Stimulated activated CD8-positive, alpha-beta memory T cell treated with anti-CD3 and anti-CD28 coated beads, Interleukin-15, amount 100 ng/mL, for 24 hours (primary cell): ENCODE results near the gene MIA3.
"Not testable (repeated sequence)": the region's sequence is repeated elsewhere in the genome, so short reads cannot be mapped to it uniquely, and the experiment has no call there.

ENCODE experiments used
- DNase-seq: peaks from one replicate; pipeline ENCODE4 v3.0.0-alpha.2; 2020; ENCODE audit warnings: low read depth

MIA3 gene, protein sequence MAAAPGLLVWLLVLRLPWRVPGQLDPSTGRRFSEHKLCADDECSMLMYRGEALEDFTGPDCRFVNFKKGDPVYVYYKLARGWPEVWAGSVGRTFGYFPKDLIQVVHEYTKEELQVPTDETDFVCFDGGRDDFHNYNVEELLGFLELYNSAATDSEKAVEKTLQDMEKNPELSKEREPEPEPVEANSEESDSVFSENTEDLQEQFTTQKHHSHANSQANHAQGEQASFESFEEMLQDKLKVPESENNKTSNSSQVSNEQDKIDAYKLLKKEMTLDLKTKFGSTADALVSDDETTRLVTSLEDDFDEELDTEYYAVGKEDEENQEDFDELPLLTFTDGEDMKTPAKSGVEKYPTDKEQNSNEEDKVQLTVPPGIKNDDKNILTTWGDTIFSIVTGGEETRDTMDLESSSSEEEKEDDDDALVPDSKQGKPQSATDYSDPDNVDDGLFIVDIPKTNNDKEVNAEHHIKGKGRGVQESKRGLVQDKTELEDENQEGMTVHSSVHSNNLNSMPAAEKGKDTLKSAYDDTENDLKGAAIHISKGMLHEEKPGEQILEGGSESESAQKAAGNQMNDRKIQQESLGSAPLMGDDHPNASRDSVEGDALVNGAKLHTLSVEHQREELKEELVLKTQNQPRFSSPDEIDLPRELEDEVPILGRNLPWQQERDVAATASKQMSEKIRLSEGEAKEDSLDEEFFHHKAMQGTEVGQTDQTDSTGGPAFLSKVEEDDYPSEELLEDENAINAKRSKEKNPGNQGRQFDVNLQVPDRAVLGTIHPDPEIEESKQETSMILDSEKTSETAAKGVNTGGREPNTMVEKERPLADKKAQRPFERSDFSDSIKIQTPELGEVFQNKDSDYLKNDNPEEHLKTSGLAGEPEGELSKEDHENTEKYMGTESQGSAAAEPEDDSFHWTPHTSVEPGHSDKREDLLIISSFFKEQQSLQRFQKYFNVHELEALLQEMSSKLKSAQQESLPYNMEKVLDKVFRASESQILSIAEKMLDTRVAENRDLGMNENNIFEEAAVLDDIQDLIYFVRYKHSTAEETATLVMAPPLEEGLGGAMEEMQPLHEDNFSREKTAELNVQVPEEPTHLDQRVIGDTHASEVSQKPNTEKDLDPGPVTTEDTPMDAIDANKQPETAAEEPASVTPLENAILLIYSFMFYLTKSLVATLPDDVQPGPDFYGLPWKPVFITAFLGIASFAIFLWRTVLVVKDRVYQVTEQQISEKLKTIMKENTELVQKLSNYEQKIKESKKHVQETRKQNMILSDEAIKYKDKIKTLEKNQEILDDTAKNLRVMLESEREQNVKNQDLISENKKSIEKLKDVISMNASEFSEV (N-terminal part only)

DNA sequence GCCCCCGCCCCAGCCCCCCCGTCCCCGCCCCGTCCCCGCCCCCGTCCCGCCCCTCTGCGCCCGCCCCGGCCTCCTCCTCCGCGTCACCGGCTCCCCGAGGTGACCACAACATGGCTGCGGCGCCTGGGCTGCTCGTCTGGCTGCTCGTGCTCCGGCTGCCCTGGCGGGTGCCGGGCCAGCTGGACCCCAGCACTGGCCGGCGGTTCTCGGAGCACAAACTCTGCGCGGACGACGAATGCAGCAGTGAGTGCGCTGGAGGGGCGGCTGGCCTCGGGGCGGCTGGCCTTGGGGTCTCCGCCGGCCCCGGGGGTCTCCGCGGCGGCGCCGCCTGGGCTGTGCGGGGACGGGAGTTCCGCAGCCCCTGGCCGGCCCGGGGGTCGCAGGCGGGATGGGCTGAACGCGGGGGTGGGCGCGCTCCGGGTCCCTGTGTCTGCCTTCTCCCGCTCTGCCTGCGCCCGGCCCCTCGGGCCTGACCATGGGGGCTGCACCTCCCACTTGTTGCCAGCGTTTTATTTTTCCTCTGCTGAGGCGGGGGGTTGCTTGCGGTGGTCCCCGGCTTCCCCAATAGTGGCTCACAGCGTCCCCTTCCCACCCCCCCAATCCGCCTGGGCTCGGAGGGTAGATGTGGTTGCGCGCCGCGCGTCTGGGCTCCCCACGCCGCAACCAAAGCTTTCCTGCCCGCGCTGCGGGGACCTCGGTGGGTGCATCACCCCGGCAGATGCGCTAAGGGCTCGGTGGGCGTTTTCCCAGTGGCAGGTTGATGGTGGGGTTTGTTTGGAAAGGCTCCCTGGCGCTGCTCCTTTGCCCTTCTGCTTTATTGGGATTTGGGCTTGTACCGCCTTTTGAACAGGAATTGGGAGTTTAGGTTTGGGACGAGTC is at the start of gene MIA3:
Gene MIA3 (plus strand): TSS at position 97 of the 879 bp plus-strand sequence. CDS start 14 bp downstream, at position 111.
- peak; percentile 6 for DNase-seq

DNA sequence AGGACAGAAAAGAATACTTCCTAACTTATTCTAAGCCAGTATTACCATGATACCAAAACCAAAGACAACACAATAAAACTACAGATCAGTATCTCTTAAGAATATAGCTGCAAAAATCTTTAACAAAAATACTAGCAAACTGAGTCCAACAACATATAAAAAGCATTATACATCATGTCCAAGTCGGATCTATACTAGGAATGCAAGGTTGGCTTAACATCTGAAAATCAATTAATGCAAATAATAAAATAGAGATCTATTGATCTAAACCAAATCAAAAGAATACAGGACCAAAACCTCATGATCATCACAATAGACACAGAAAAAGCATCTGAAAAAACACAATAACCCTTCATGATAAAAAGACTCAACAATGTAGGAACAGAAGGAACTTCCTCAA is 47.1 kb upstream of the MIA3 start:
- DNase-seq: no peak

DNA sequence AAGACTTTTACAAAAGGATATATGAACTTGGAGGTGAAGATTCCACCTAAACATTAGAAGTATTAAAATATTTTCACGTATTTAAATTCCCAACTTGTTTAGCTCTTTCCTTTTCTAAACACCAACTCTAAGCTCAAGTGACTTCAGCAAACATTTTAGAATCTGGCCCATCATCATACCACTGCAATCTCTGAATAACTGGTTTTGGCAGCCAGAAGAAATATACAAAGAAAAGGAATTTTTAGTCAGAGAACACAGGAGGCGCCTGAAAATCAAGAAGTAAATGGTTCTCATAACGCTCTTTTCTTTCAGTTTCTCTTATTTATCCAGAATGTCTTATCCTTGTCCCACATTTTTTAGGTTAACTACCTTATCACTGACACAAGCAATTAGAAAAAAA is 38.6 kb upstream of the MIA3 start:
- DNase-seq: no peak

DNA sequence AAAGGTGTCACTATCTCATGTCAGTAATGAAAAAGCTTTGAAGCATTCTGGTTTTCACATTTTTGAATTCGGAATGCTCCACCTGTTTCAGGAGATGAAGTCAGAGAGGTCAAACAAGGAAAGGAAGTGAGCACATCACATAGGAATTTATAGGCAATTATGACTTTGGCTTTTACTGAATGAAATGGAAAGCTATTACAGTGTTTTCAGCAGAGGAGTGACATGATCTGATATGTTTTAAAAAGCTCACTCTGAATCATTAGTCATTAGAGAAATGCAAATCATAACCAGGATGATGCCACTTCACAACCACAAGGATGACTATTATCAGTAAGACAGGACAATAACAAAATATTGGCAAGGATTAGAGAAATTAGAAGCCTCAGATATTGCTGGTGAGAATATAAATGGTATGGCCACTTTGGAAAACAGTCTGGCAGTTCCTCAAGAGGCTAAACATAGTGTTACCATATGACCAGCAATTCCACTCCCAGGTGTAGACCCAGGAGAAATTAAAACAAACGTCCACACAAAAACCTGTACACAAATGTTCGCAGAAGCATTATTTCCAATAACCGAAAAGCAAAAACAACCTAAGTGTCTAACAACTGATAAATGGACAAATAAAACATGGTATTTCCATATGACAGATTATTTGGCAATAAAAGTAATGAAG is 35.7 kb upstream of the MIA3 start:
- no peak for DNase-seq

DNA sequence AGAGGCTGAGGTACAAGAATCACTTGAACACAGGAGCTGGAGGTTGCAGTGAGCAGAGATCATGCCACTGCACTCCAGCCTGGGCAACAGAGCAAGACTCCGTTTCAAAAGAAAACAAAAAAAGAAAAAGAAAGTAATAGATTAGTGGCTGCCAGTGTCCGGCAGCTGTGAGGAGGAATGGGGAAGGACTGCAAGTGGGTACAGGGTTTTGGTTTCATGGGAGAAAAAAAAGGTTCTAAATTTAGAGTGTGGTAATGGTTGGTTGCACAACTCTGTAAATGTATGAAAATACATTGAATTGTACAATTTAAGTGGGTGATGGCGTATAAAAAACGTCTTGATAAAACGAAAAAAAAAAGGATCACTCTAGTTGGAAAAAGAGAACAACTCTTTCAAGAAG is 34.8 kb upstream of the MIA3 start:
- no peak for DNase-seq

DNA sequence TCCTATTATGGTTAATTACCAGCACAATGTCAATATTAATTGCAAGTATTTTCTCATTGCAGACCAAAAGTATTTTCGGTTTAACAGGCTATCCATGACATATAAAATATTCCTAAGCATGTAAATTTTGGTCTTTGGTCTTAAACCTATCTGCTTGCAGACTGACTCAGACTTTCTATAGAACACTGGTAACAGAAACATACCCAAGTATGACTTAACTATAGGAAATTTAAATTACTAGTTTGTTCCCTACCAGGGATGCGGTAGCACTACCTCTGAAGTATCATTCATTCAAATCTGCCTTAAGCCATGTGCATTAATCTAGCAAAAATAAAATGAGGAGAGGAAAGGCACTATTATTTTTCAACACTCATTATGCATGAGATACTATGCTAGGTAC is 31.1 kb upstream of the MIA3 start:
- DNase-seq: no peak

DNA sequence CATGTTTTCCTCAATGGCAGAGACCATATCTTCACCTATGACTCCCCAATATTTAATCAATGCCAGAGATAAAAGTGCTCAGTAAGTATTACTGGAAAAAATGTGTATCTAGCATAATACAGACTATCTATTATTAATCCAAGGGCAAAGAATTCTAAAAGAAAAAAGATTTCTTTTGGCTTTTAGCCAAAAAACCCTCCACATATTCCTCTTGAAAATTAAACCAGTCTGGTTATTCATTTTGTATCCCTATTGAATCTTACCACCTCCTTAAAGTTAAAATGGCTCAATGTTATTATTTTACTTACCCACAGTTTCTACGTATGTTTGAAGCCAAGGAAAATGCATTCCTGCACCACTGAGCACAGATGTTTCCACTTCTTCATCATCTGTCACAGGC is 29.8 kb upstream of the MIA3 start:
- DNase-seq: no peak

DNA sequence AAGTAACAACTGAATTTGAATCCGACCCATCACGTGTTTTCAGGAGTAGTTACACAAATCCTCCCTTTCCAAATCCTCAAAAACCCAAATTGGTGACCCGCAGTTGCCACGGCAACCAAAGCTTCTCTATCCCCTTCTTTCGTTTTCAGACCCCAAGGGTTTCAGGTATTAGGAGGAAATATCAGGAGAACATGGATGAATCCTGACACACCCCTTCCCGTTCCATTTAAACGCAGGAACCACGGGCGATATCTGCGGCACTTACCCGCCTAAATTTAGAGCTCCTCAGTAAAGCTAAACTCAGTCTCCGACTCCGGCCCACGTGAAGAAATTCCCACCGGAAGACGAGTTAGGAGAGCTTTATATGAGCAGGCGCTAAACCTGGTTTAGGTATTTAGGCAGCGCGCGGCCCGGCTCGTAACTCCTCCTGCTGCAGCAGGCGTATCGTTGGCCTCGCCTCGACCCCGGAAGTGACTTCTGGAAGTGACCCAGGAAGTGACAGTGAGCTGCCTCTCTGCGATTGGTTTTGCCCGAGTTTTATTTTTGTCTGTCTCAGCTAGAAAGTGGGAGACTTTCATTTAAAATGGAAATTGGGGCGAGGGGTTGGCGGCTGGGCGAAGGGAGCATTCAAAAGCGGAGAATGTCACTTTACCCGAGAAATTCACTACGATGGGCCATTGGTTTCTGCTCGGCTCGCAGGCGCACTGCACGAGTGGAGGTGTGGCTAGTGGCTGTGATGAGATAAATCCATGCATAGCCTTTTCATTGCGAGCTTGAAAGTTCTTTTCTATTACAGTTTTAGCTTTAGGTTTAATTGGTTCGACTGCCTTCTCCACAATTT is 28.2 kb upstream of the MIA3 start, which contains the start of gene TAF1A:
Gene TAF1A (minus strand): TSS at position 472 of the 841 bp plus-strand sequence.
- DNase-seq: peak; percentile 49

DNA sequence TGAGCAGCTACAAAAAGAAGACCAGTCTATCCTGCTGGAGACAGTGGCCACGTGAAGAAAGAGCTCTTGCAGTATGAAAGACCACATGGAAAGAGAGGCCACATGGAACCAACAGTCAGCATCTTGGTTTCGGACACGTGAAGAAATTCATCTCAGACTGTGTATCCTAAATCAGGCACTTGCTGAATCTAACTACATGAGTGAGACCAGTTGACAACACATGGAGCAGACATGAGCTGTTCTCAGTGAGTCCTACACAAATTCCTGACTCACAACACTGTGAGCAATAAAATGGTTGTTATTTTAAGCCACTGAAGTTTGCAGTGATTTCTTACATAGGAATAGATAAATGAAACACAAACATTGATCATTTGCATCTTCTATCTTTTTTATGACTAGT is 25.7 kb upstream of the MIA3 start:
- no peak for DNase-seq

DNA sequence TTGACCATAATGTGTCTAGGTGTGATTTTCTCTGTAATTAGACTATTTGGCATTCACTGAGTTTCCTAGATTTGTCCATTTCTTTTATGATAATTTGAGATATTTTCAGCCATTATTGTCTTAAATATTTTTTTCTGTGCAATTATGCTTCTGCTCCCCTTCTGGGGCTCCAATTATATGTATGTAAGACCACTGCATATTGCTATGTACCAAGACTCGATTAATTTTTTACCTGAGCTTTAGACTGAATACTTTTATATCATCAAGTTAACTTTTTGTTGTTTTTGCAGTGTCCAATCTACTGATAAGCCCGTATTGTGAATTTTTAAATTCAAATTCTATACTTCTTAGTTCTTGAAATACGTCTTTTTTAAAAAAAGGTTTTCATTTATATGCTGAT is 23.1 kb upstream of the MIA3 start:
- no peak for DNase-seq

DNA sequence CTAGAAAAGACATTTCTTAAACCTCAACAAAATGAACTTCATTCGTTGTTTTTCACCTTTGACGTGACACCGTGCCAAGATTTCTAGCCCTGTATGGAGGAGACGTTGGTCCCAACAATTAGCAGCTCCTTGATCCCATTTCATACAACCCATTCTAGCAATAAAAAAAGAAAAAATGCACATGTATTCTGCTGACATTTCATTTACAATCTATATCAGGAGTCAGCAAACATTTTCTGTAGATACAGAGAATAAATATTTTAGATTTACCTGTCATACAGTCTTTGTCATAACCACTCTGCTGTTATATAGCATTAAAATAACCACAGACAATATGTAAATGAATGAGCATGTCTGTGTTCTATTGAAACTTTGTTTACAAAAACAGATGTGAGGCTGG is 21.2 kb upstream of the MIA3 start:
- DNase-seq: no peak

DNA sequence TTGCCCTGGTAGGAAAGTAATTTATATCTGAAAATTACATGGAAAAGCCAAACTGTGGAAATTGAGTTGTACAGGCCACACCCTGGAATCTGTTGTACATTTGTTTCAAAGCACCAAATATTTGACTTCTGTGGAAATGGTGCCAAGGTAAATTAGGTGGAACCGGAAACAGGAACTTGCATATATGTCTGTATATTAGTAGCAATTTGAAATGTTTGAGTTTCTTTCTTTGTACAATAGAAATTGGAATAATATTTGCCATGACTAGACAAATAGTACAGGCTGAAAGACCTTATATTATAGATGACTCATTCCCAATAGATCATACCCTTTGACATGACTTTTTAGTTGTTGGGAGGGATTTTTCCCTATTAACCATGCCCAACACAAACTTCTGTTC is 17.6 kb upstream of the MIA3 start:
- DNase-seq: no peak

DNA sequence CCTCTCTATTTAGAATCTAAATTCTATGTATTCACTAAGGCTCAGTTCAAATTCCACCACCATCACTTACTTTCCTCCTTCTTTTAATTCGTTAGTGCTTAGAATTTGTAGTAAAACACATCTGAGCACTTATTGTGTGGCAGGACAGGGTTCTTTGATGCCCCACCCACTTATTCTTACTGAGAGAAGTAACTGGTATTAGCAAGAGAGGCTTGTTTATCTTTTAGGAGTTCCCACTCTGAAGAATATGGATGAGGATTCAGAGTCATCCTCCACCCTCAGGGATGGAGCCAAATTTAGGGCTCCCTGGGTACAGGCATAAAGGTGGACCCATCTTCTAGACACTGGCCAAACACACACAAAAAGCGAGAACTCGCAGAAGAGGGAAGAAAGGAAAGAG is 16.6 kb upstream of the MIA3 start:
- no peak for DNase-seq

DNA sequence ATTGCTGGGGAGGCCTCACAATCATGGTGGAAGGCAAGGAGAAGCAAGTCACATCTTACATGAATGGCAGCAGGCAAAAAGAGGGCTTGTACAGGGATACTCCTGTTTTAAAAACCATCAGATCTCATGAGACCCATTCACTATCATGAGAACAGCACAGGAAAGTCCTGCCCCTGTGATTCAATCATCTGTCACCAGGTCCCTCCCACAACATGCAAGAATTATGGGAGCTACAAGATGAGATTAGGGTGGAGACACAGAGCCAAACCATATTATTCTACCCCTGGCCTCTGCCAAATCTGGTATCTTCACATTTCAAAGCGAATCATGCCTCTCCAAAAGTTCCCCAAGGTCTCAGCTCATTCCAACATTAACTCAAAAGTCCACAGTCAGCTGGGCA is 11.1 kb upstream of the MIA3 start:
- no peak for DNase-seq

DNA sequence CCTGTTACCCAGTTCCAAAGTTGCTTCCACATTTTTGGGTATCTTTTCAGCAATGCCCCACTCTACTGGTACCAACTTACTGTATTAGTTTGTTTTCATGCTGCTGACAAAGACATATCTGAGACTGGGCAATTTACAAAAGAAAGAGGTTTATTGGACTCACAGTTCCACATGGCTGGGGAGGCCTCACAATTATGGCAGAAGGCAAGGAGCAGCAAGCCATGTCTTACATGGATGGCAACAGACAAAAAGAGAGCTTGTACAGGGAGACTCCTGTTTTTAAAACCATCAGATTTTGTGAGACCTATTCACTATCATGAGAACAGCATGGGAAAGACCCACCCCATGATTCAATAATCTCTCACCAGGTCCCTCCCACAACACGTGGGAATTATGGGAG is 8.8 kb upstream of the MIA3 start:
- not testable (repeated sequence) for DNase-seq

DNA sequence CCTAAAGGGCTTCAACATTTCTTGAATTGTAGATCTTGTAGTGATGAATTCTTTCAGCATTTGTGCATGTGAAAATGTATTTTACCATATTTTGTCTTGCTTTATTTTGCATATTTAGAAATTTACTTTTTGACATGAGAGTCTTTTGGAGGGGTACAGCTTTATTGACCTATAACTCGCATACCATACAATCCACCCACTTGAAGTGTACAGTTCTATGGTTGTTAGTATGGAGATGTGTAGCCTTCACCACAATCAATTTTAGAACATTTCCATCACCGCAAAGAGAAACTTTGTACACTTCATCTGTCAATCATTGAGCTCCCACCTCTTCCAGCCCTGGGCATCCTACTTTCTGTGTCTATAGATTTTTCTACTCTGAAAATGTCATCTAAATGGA is 7.2 kb upstream of the MIA3 start:
- DNase-seq: no peak

DNA sequence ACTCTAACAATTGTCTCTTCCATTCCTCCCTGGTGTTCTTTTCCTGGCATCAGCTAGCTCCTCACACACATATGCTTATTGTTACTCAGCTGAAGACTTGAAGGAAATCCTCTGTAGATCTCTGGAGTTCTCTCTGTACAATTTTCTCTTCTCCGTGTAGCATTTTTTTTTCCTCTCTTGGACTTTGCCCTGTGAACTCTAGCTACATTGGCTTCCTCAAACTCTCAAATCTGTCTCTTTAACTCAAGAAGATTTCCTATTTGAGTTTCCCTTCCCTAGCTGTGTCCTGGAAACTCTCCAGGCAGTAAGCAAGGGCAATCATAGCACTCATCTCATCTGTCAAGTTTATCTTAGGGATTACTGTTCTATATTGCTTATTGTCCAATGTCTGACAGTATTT is 4.3 kb upstream of the MIA3 start:
- no peak for DNase-seq

DNA sequence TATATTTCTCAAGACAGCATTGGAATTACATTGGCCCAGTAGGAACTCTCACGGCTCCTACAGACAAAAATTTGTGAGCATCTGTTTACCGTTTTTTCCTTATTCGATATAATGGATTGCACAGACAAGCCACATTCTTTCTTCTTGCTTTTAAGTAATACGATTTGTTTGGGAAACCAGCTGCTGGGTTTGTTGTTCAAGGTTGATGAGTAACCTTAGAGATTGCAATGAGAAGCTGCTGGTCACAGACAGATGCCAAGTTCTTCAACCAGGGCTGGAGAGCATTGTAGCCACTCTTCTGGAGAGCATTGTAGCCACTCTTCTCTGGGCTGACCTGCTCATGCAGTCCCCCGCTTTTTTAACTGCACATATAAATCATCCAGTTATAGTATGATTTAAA is 1.4 kb upstream of the MIA3 start:
- DNase-seq: no peak

DNA sequence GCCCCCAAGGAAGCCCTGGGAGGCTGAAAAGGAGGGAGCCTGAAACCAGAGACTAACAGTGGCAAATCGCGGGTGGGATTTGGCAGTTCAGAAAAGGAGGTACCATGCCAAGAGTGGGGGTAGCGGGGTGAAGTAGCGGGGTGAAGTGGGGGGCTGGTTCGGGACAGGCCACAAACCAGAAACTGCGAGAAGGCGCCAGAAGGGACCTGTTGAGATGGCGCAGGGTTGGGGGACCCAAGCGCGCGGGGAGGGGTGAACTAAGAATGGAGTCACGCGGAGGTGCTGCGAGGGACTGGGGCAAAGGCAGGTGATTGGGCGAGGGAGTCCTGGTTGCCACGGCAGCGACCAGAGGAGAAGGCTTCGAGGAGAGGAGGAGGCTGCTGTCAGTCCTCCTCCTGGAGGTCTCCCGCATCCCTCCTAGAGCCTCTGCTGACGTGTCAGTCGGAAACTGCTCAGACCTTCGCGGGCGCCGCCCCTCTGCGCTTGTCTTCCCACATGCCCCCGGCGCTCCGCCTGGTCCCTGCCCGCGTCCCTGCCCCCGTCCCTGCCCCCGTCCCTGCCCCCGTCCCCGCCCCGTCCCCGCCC is 438 bp upstream of the MIA3 start:
- peak; percentile 77 for DNase-seq
